K562 (cell line): ENCODE measurements around the gene GPR15. TPM values are rescaled to one million over a fixed set of nuclear protein-coding genes. Genes with fewer than 3 reads are reported as not detected.

Experiments
- ARID2 ChIP-seq: fragments of 450-650 bp; IDR thresholded peaks from 2 replicates; pipeline ENCODE4 v1.6.1; 2017; ENCODE audit warnings: antibody characterized with exemption, mild to moderate bottlenecking
- CBX8 ChIP-seq: fragments of 200-600 bp; sonication (generic); IDR thresholded peaks from 2 replicates; pipeline ENCODE4 v1.6.1; 2012; ENCODE audit warnings: borderline replicate concordance, mixed run types, low read depth, mild to moderate bottlenecking, moderate library complexity, mixed read lengths, low read length, control low read depth, inconsistent platforms; ENCODE audit not compliant: poor library complexity, severe bottlenecking; ENCODE audit errors: extremely low read depth
- CTCF ChIP-seq, 3 experiments: IDR thresholded peaks in 2 of 3; conservative IDR thresholded peaks in 1 of 3; 2 replicates each; pipeline ENCODE4 v1.5.1; 2011 to 2012; ENCODE audit warnings: low read length in 3 of 3, mild to moderate bottlenecking in 3 of 3, control low read depth in 2 of 3, improper control_type of control experiment in 1 of 3, inconsistent platforms in 1 of 3, low read depth in 1 of 3, mixed read lengths in 1 of 3, moderate library complexity in 1 of 3; ENCODE audit not compliant: insufficient read depth in 2 of 3
- ETV6 ChIP-seq, 3 experiments: fragments of 150-350 bp in 1 of 3; sonication (generic) in 1 of 3; formaldehyde crosslinking in 1 of 3; IDR thresholded peaks; 2 replicates each; pipeline versions ENCODE4 v1.6.1 to v1.8.0; 2014 to 2022; ENCODE audit warnings: borderline replicate concordance in 2 of 3, low read depth in 2 of 3, antibody characterized with exemption in 1 of 3, low read length in 1 of 3, mild to moderate bottlenecking in 1 of 3, missing genetic modification reagents in 1 of 3
- FOS ChIP-seq: IDR thresholded peaks from 3 replicates; pipeline ENCODE4 v1.6.1; 2011; ENCODE audit not compliant: insufficient read length; ENCODE audit errors: extremely low read depth
- HMG20B ChIP-seq: fragments of 250-450 bp; sonication (Bioruptor Pico); IDR thresholded peaks from 2 replicates; pipeline ENCODE4 v1.5.0; 2021; ENCODE audit warnings: mild to moderate bottlenecking
- JUNB ChIP-seq: fragments of 450-650 bp; formaldehyde crosslinking; conservative IDR thresholded peaks from 2 replicates; pipeline ENCODE4 v1.4.0; 2020; ENCODE audit warnings: mild to moderate bottlenecking
- LARP7 ChIP-seq: fragments of 450-650 bp; IDR thresholded peaks from 2 replicates; pipeline ENCODE4 v1.6.1; 2016
- NR1H2 ChIP-seq: sonication (generic); formaldehyde crosslinking; IDR thresholded peaks from 2 replicates; pipeline ENCODE4 v1.4.0; 2020; ENCODE audit warnings: mild to moderate bottlenecking, missing genetic modification reagents
- SAP30 ChIP-seq: fragments of 200-600 bp; sonication (generic); IDR thresholded peaks from 2 replicates; pipeline ENCODE4 v1.6.1; 2012; ENCODE audit warnings: borderline replicate concordance, low read depth, mild to moderate bottlenecking, moderate library complexity, low read length, control low read depth, inconsistent platforms; ENCODE audit not compliant: insufficient read depth, poor library complexity, severe bottlenecking
- SMARCA5 ChIP-seq: fragments of 450-650 bp; IDR thresholded peaks from 2 replicates; pipeline ENCODE4 v1.6.1; 2016
- SPI1 ChIP-seq: IDR thresholded peaks from 2 replicates; pipeline ENCODE4 v1.6.1; 2011; ENCODE audit warnings: low read depth, low read length, control low read depth, borderline replicate concordance
- STAT5A ChIP-seq: IDR thresholded peaks from 2 replicates; pipeline ENCODE4 v1.6.1; 2012; ENCODE audit warnings: low read length, inconsistent platforms, borderline replicate concordance
- WHSC1 ChIP-seq: IDR thresholded peaks from one replicate; pipeline ENCODE4 v1.6.1; 2012; ENCODE audit warnings: low read length, control low read depth, inconsistent platforms
- ZBTB34 ChIP-seq: fragments of 250-450 bp; sonication (Bioruptor Pico); IDR thresholded peaks from 2 replicates; pipeline ENCODE4 v1.8.0; 2021; ENCODE audit warnings: mild to moderate bottlenecking, moderate library complexity
- ZNF133 ChIP-seq: fragments of 250-450 bp; sonication (Bioruptor Pico); IDR thresholded peaks from 2 replicates; pipeline ENCODE4 v1.4.0; 2020; ENCODE audit warnings: mild to moderate bottlenecking
- ZNF174 ChIP-seq: fragments of 250-450 bp; sonication (Bioruptor Pico); IDR thresholded peaks from 2 replicates; pipeline ENCODE4 v1.4.0; 2020; ENCODE audit warnings: mild to moderate bottlenecking
- ZNF239 ChIP-seq: fragments of 250-450 bp; sonication (Bioruptor Pico); IDR thresholded peaks from 2 replicates; pipeline ENCODE4 v1.4.0; 2020; ENCODE audit warnings: mild to moderate bottlenecking
- ZNF324 ChIP-seq: fragments of 250-450 bp; sonication (Bioruptor Pico); IDR thresholded peaks from 2 replicates; pipeline ENCODE4 v1.4.0; 2020; ENCODE audit warnings: mild to moderate bottlenecking
- ZNF347 ChIP-seq: fragments of 450-650 bp; formaldehyde crosslinking; IDR thresholded peaks from 2 replicates; pipeline ENCODE4 v1.4.0; 2020; ENCODE audit warnings: low read depth, mild to moderate bottlenecking, moderate library complexity
- ZNF695 ChIP-seq: fragments of 450-650 bp; formaldehyde crosslinking; IDR thresholded peaks from 2 replicates; pipeline ENCODE4 v1.4.0; 2020; ENCODE audit warnings: mild to moderate bottlenecking, moderate library complexity
- polyA plus RNA-seq, 8 experiments: library from polyadenylated mRNA; depleted of rRNA in 4 of 8; stranded (reverse) in 5 of 8; unstranded in 3 of 8; fragments of >200 nt; fragmentation: Nextera tagmentation in 2 of 8; fragmentation: Illumina TruSeq in 1 of 8; extraction: Ambion mirVana in 2 of 8; extraction: Trizol in 1 of 8; gene quantifications; 2 replicates each; pipeline versions ENCODE4 v1.2.1 to v1.2.3, GENCODE V29; 2011 to 2014; ENCODE audit warnings: inconsistent platforms in 1 of 8, missing spikeins in 1 of 8
- total RNA-seq, 7 experiments: library from RNA; depleted of rRNA in 6 of 7; stranded (reverse); fragments of >200 nt in 6 of 7; fragmentation: Illumina TruSeq in 2 of 7; extraction: Trizol in 2 of 7; gene quantifications; 2 replicates each; pipeline versions ENCODE4 v1.2.1 to v1.2.3, GENCODE V29; 2011 to 2021; ENCODE audit warnings: low replicate concordance in 1 of 7

The GPR15 gene
- total and polyA plus RNA-seq, 9 of the 15 experiments (the other 6 are each of a cell fraction or from before 2014, with no cell fraction given) = 0.13 TPM; not detected in 8

- peak; percentile 98 for TF ChIP-seq STAT5A
- TF ChIP-seq CBX8 = no peak
- no peak for TF ChIP-seq ZNF174 (CRISPR knock-in tag)
- TF ChIP-seq ARID2 = no peak
- TF ChIP-seq ZBTB34 (CRISPR knock-in tag) = no peak
- no peak for TF ChIP-seq FOS
- no peak for TF ChIP-seq LARP7
- peak in 1 of 2 experiments; percentile 51; a peak in 1 of 4 replicates for TF ChIP-seq ETV6 (IDR thresholded peaks at IDR 0.05; ENCODE audit: borderline replicate concordance in 1 of 2, low read depth in 2 of 2, low read length in 1 of 2)
- TF ChIP-seq ETV6 (CRISPR knock-in tag; IDR thresholded peaks at IDR 0.05; ENCODE audit: borderline replicate concordance) = no peak
- no peak for TF ChIP-seq CTCF (IDR thresholded peaks at IDR 0.05 in 2 of 3, conservative IDR thresholded peaks at IDR 0.05 in 1 of 3; ENCODE audit: insufficient read depth in 2 of 3, low read depth in 1 of 3, low read length in 3 of 3)
- 0 out of 2 replicates have a peak, but pooled peaks have one; percentile 19 for TF ChIP-seq ZNF324 (CRISPR knock-in tag)
- TF ChIP-seq ZNF695 (CRISPR knock-in tag) = no peak
- TF ChIP-seq ZNF133 (CRISPR knock-in tag) = no peak
- no peak for TF ChIP-seq HMG20B
- TF ChIP-seq WHSC1 = no peak
- no peak for TF ChIP-seq ZNF347 (CRISPR knock-in tag)
- TF ChIP-seq SMARCA5 = no peak
- no peak for TF ChIP-seq SAP30
- peak; percentile 64 for TF ChIP-seq ZNF239 (CRISPR knock-in tag)
- TF ChIP-seq JUNB (CRISPR knock-in tag) = no peak
- TF ChIP-seq SPI1 = no peak
- TF ChIP-seq NR1H2 (CRISPR knock-in tag) = no peak
Measured at GRCh38 chr3:98583766-98584165, 52.0 kb downstream of the GPR15 start (continued).
